H1 (cell line): ENCODE measurements around the gene AGRP. TPM values are rescaled to one million over a fixed set of nuclear protein-coding genes. Genes with fewer than 3 reads are reported as not detected.

Experiments used
- CTCF ChIA-PET: fragments of 300-600 bp; sonication (Branson Sonifier 250); formaldehyde crosslinking; loops from one replicate; lab custom pipeline; 2021; ENCODE audit not compliant: partially characterized antibody; lab: Charles Lee
- POLR2A ChIA-PET: fragments of 300-600 bp; sonication (Branson Sonifier 250); formaldehyde crosslinking; loops from one replicate; lab custom pipeline; 2021; ENCODE audit warnings: inconsistent platforms; ENCODE audit not compliant: partially characterized antibody; lab: Charles Lee
- DNase-seq, 2 experiments: peaks; one replicate each; pipeline versions ENCODE4 v3.0.0 to v3.0.0-alpha.2; 2010 to 2022; ENCODE audit warnings: low spot score in 2 of 2, low read depth in 1 of 2, mixed read lengths in 1 of 2
- FAIRE-seq: peaks from 2 replicates; lab custom pipeline; 2011; peaks lifted over from hg19 to GRCh38; lab: Jason Lieb, UNC
- H2AFZ ChIP-seq: 2 replicates; pipeline ENCODE4 v1.8.1; 2012; ENCODE audit warnings: low read length, inconsistent platforms
- H2AK5ac ChIP-seq: 2 replicates; pipeline ENCODE4 v1.6.1; 2013; ENCODE audit warnings: low read depth, low read length
- H2BK120ac ChIP-seq: replicated peaks from 2 replicates; pipeline ENCODE3; 2013; ENCODE audit warnings: low read depth, low read length, inconsistent platforms
- H2BK12ac ChIP-seq: 2 replicates; pipeline ENCODE4 v1.6.1; 2013; ENCODE audit warnings: low read depth, low read length
- H2BK15ac ChIP-seq: 2 replicates; pipeline ENCODE4 v1.6.1; 2013; ENCODE audit warnings: low read length
- H2BK20ac ChIP-seq: 2 replicates; pipeline ENCODE4 v1.6.1; 2013; ENCODE audit warnings: low read length
- H2BK5ac ChIP-seq: 2 replicates; pipeline ENCODE4 v1.6.1; 2013; ENCODE audit warnings: low read depth, low read length
- H3K14ac ChIP-seq: 2 replicates; pipeline ENCODE4 v1.6.1; 2013; ENCODE audit warnings: inconsistent platforms; ENCODE audit not compliant: insufficient read length
- H3K18ac ChIP-seq: 2 replicates; pipeline ENCODE4 v1.6.1; 2013; ENCODE audit warnings: low read length; ENCODE audit errors: extremely low read depth
- H3K23ac ChIP-seq: 2 replicates; pipeline ENCODE4 v1.6.1; 2013; ENCODE audit warnings: inconsistent platforms; ENCODE audit not compliant: insufficient read length
- H3K23me2 ChIP-seq: 2 replicates; pipeline ENCODE4 v1.6.1; 2013; ENCODE audit warnings: low read depth, low read length
- H3K27ac ChIP-seq: 2 replicates; pipeline ENCODE4 v1.6.1; 2011; ENCODE audit warnings: low read depth, low read length, inconsistent platforms
- H3K27me3 ChIP-seq, 4 experiments: replicated peaks in 1 of 4; 1 replicate in 1 of 4; 2 replicates in 3 of 4; pipeline versions ENCODE4 v1.6.1 to v1.8.1; 2011 to 2013; ENCODE audit warnings: low read length in 3 of 4, mild to moderate bottlenecking in 3 of 4, inconsistent platforms in 2 of 4, mixed read lengths in 2 of 4, moderate library complexity in 1 of 4; ENCODE audit not compliant: control insufficient read depth in 3 of 4, insufficient read depth in 3 of 4; ENCODE audit errors: extremely low read depth in 1 of 4
- H3K36me3 ChIP-seq, 4 experiments: 2 replicates each; pipeline versions ENCODE4 v1.6.1 to v1.8.1; 2011 to 2013; ENCODE audit warnings: mild to moderate bottlenecking in 4 of 4, low read length in 3 of 4, moderate library complexity in 2 of 4, control low read depth in 1 of 4, inconsistent platforms in 1 of 4; ENCODE audit not compliant: insufficient read depth in 4 of 4, control insufficient read depth in 2 of 4
- H3K4ac ChIP-seq: replicated peaks from 2 replicates; pipeline ENCODE3; 2013; ENCODE audit warnings: low read length, low read depth, mixed read lengths, inconsistent platforms; ENCODE audit not compliant: insufficient read length
- H3K4me1 ChIP-seq, 4 experiments: replicated peaks in 1 of 4; 1 replicate in 1 of 4; 2 replicates in 3 of 4; pipeline versions ENCODE4 v1.6.1 to v1.8.1; 2011 to 2013; ENCODE audit warnings: low read length in 3 of 4, inconsistent platforms in 2 of 4, mixed read lengths in 1 of 4; ENCODE audit not compliant: insufficient read depth in 4 of 4, control insufficient read depth in 3 of 4
- H3K4me2 ChIP-seq, 2 experiments: 2 replicates each; pipeline versions ENCODE4 v1.6.1 to v1.8.1; 2011 to 2013; ENCODE audit warnings: low read depth in 2 of 2, low read length in 2 of 2, control low read depth in 1 of 2, inconsistent platforms in 1 of 2, mild to moderate bottlenecking in 1 of 2; ENCODE audit not compliant: insufficient read depth in 1 of 2
- H3K4me3 ChIP-seq, 4 experiments: fragments of 200-600, 300-600 bp in 1 of 4; sonication (generic), shearing (Covaris generic), sonication (Bioruptor Twin) in 1 of 4; 2 replicates each; pipeline versions ENCODE4 v1.5.1 to v1.8.1; 2011 to 2016; ENCODE audit warnings: low read length in 4 of 4, low read depth in 3 of 4, control low read depth in 2 of 4, inconsistent platforms in 2 of 4, mild to moderate bottlenecking in 2 of 4, mixed read lengths in 1 of 4, moderate library complexity in 1 of 4; ENCODE audit not compliant: insufficient read depth in 2 of 4; ENCODE audit errors: extremely low read depth in 1 of 4
- H3K56ac ChIP-seq: replicated peaks from 2 replicates; pipeline ENCODE3; 2013; ENCODE audit warnings: low read depth, mild to moderate bottlenecking, mixed read lengths, low read length, inconsistent platforms; ENCODE audit not compliant: insufficient read length
- H3K79me1 ChIP-seq: 2 replicates; pipeline ENCODE4 v1.6.1; 2013; ENCODE audit warnings: low read depth, low read length, control low read depth
- H3K79me2 ChIP-seq, 2 experiments: 2 replicates each; pipeline versions ENCODE4 v1.6.1 to v1.8.1; 2012 to 2013; ENCODE audit warnings: low read length in 2 of 2, mild to moderate bottlenecking in 2 of 2, inconsistent platforms in 1 of 2; ENCODE audit not compliant: insufficient read depth in 2 of 2, control insufficient read depth in 1 of 2
- H3K9ac ChIP-seq, 4 experiments: replicated peaks in 1 of 4; 1 replicate in 1 of 4; 2 replicates in 3 of 4; pipeline versions ENCODE4 v1.6.1 to v1.8.1; 2011 to 2013; ENCODE audit warnings: low read depth in 3 of 4, low read length in 3 of 4, control low read depth in 2 of 4, mild to moderate bottlenecking in 2 of 4, moderate library complexity in 2 of 4, inconsistent platforms in 1 of 4; ENCODE audit errors: extremely low read depth in 1 of 4
- H3K9me3 ChIP-seq, 2 experiments: 2 replicates each; pipeline versions ENCODE4 v1.6.1 to v1.8.1; 2012 to 2013; ENCODE audit warnings: mild to moderate bottlenecking in 2 of 2, moderate library complexity in 2 of 2, control low read depth in 1 of 2, inconsistent platforms in 1 of 2, low read depth in 1 of 2, low read length in 1 of 2, mixed read lengths in 1 of 2; ENCODE audit not compliant: insufficient read depth in 2 of 2
- H4K20me1 ChIP-seq, 2 experiments: replicated peaks in 1 of 2; 2 replicates each; pipeline versions ENCODE3 to v1.8.1; 2011 to 2013; ENCODE audit warnings: inconsistent platforms in 2 of 2, low read length in 2 of 2, mild to moderate bottlenecking in 1 of 2; ENCODE audit not compliant: insufficient read depth in 2 of 2, control insufficient read depth in 1 of 2
- H4K5ac ChIP-seq: 2 replicates; pipeline ENCODE4 v1.6.1; 2013; ENCODE audit warnings: low read length, low read depth, mixed read lengths, inconsistent platforms; ENCODE audit not compliant: insufficient read length
- H4K8ac ChIP-seq: 2 replicates; pipeline ENCODE4 v1.8.0; 2013; ENCODE audit warnings: mild to moderate bottlenecking, moderate library complexity, low read length, inconsistent platforms; ENCODE audit not compliant: insufficient read depth; ENCODE audit errors: extremely low read depth
- H4K91ac ChIP-seq: replicated peaks from 2 replicates; pipeline ENCODE3; 2013; ENCODE audit warnings: low read length, mixed read lengths, inconsistent platforms; ENCODE audit not compliant: insufficient read length
- CBX5 ChIP-seq: fragments of 300-800, 300-1000 bp; sonication (generic); IDR thresholded peaks from 2 replicates; pipeline ENCODE4 v1.7.1; 2016; ENCODE audit warnings: antibody characterized with exemption, low read length, low read depth
- CREB1 ChIP-seq: IDR thresholded peaks from 2 replicates; pipeline ENCODE4 v1.6.1; 2012; ENCODE audit warnings: inconsistent platforms
- CTBP2 ChIP-seq: IDR thresholded peaks from 2 replicates; pipeline ENCODE4 v1.7.0; 2011; ENCODE audit warnings: borderline replicate concordance, mild to moderate bottlenecking, moderate library complexity, mixed read lengths, low read length; ENCODE audit not compliant: insufficient read depth, insufficient read length
- RNF2 ChIP-seq: fragments of 200-900, 300-1000 bp; sonication (generic); IDR thresholded peaks from 2 replicates; pipeline ENCODE4 v1.7.1; 2016; ENCODE audit warnings: borderline replicate concordance, low read depth, mild to moderate bottlenecking, antibody characterized with exemption, low read length; ENCODE audit not compliant: poor library complexity, severe bottlenecking; ENCODE audit errors: missing control alignments
- TEAD4 ChIP-seq: IDR thresholded peaks from 2 replicates; pipeline ENCODE4 v1.6.1; 2012; ENCODE audit warnings: low read depth, low read length, inconsistent platforms, mixed read lengths
- ZNF274 ChIP-seq: IDR thresholded peaks from 2 replicates; pipeline ENCODE4 v1.7.0; 2012; ENCODE audit warnings: low read length, borderline replicate concordance; ENCODE audit errors: extremely low read depth
- WGBS, 2 experiments: shearing (Covaris generic) in 1 of 2; methylation state at CpG; one replicate each; pipeline versions ENCODE4 v1.1.6 to v1.1.7; 2013 to 2015; ENCODE audit warnings: low lambda C conversion rate in 2 of 2, mixed read lengths in 2 of 2, inconsistent platforms in 1 of 2, low coverage in 1 of 2, missing lambda C conversion rate in 1 of 2; ENCODE audit not compliant: insufficient replicate concordance in 2 of 2, insufficient coverage in 1 of 2, insufficient read length in 1 of 2; ENCODE audit errors: extremely low coverage in 1 of 2, missing lambda C conversion rate in 1 of 2; 5-methylcytosine and 5-hydroxymethylcytosine counted together
- polyA plus RNA-seq, 7 experiments: library from polyadenylated mRNA; depleted of rRNA in 3 of 7; stranded (reverse) in 5 of 7; unstranded in 2 of 7; fragments of >200 nt in 5 of 7; fragments of 200-250 nt in 2 of 7; gene quantifications; 1 replicate in 5 of 7; 2 replicates in 1 of 7; 4 replicates in 1 of 7; pipeline versions ENCODE4 v1.2.1 to v1.2.3, GENCODE V29; 2011 to 2013; ENCODE audit warnings: missing spikeins in 2 of 7, mixed read lengths in 2 of 7
- total RNA-seq: library from RNA; stranded (reverse); fragmentation: NEBNext Ultra II Directional; extraction: Animal tissue kit (Norgen Biotek cat#: 25700); gene quantifications from 2 replicates; pipeline ENCODE4 v1.2.1, GENCODE V29; 2021

The AGRP gene
- total and polyA plus RNA-seq, 2 of the 8 experiments (the other 6 are each of a cell fraction or from before 2014, with no cell fraction given) = not detected

DNA sequence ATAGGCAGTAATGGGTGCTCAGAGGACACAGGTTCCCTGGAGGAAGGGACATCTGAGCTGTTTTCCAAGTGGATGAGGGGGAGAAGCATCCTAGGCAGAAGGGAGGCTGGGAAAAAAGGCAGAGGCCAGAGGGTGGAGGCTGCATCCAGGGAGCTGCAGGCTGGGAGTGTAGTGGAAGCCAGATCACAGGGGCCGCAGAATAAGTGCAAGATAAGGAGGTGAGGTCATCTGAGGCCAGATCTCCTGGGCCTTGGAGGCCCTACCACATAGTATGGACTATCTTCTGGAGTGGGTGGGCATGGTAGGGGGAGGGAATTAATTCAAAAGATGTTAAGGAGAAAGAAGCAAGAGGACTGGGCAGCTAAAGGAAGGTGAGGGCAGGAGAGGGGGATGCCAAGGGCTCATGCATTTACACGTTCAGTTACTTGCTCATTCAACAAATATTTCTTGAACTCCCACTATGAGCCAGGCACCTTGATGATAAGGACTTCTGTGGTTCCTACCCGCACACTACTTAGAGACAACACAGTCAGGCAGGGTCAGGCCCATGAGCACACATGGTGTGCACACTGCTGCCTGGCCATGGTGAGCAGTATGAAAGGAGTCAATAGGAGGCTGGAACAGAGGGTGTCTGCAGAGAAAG, 42.9 kb upstream of the AGRP start:
- no peaks in the 10 kb centered on the region for H3K36me3 ChIP-seq
- WGBS, 2 experiments = 81% methylated on average over 3 of the region's 3 CpGs; no CpG with 5 or more reads in 1 of the 2 experiments
- H3K27me3 ChIP-seq = peaks cover 41 to 86% (median 76%) of the 10 kb centered on the region in 4 experiments
- H3K9ac ChIP-seq = no peak overlapping the region
- no peak overlapping the region for H3K23ac ChIP-seq
- H3K4me2 ChIP-seq = no peak overlapping the region
- no peak overlapping the region for H2BK12ac ChIP-seq
- H3K4ac ChIP-seq = no peak overlapping the region
- H4K20me1 ChIP-seq = peaks cover 4 to 8% of the 10 kb centered on the region in 2 experiments
- no peak overlapping the region for H2BK20ac ChIP-seq
- TF ChIP-seq CTBP2 = no peak
- TF ChIP-seq TEAD4 = no peak
- TF ChIP-seq CREB1 = no peak
- TF ChIP-seq CBX5 = no peak
- TF ChIP-seq ZNF274 = no peak
- TF ChIP-seq RNF2 = no peak
- no peak overlapping the region for H2BK120ac ChIP-seq
- no peak overlapping the region for H3K27ac ChIP-seq
- no peak overlapping the region for H3K56ac ChIP-seq
- no peaks in the 10 kb centered on the region for H3K79me2 ChIP-seq
- peaks cover 16% of the 10 kb centered on the region; the same call in 1 of the 2 replicates for H3K23me2 ChIP-seq
- peak overlapping the region; percentile 29; the same call in 1 of the 2 replicates for H4K8ac ChIP-seq
- H2AK5ac ChIP-seq = no peak overlapping the region
- H2BK15ac ChIP-seq = no peak overlapping the region
- H3K4me1 ChIP-seq = peaks cover 0 to 12% (median 8%) of the 10 kb centered on the region in 4 experiments; a peak in 6 of 7 replicates
- H3K18ac ChIP-seq = no peak overlapping the region
- no peak overlapping the region for H2AFZ ChIP-seq
- H3K14ac ChIP-seq = no peak overlapping the region
- H3K4me3 ChIP-seq = no peak overlapping the region
- ChIA-PET CTCF (interaction anchor here (0.6 to 8.7 kb wide), 14 partner anchors 10 to 358 kb away, joined by 3 to 166 read pairs (median 6); partner anchors contain the start of genes CARMIL2 and NRN1L), POLR2A (interaction anchor here (0.6 to 1.3 kb wide), 5 partner anchors 11 to 47 kb away, joined by 3 read pairs; no protein-coding TSS in a partner anchor)
- FAIRE-seq (no peak), DNase-seq (no peak)
- no peak overlapping the region for H4K5ac ChIP-seq
- H4K91ac ChIP-seq = no peak overlapping the region
- H3K9me3 ChIP-seq = no peaks in the 10 kb centered on the region
- H3K79me1 ChIP-seq = no peaks in the 10 kb centered on the region
- H2BK5ac ChIP-seq = no peak overlapping the region
